ENCODE data around the gene ZNF738.
A peak's percentile ranks its signal among the peaks of the same experiment; 100 is the strongest.

DNA sequence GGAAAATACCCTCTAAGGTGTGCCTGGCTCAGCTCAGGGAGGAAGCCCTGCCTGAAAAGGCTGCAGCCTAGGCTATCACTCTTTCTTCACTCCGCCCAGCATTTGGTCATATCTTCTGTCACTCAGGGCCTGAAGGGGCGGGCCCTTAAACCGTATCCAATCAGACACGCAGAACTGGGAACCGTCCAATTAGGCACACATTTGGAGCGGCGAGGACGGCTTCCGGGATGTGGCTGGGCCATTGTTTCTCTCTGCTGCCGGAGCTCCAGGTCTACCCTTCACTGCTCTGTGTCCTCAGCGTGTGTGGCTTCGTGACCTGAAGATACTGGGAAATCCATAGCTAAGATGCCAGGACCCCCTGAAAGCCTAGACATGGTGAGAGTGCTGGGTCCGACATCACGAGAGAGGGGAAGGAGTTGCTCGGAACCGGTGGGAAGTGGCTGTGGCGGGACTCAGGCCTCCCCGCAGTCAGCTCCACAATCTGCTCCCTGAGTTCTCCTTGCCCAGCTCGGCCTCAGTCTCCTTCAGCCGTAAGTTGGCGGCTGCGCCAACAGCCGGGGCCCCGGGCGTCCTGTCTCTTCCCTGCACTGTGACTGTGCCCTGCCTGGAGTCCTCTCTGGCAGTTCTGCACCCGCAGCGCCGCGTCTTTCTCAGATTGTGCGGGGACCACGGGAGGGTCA is 38.2 kb downstream of the ZNF738 start, which contains the start of gene ZNF493:
- TF ChIP-seq, protein P1, sequence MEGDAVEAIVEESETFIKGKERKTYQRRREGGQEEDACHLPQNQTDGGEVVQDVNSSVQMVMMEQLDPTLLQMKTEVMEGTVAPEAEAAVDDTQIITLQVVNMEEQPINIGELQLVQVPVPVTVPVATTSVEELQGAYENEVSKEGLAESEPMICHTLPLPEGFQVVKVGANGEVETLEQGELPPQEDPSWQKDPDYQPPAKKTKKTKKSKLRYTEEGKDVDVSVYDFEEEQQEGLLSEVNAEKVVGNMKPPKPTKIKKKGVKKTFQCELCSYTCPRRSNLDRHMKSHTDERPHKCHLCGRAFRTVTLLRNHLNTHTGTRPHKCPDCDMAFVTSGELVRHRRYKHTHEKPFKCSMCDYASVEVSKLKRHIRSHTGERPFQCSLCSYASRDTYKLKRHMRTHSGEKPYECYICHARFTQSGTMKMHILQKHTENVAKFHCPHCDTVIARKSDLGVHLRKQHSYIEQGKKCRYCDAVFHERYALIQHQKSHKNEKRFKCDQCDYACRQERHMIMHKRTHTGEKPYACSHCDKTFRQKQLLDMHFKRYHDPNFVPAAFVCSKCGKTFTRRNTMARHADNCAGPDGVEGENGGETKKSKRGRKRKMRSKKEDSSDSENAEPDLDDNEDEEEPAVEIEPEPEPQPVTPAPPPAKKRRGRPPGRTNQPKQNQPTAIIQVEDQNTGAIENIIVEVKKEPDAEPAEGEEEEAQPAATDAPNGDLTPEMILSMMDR (IDR thresholded peaks at IDR 0.05; ENCODE audit: insufficient read depth, low read length), result no peak
- peak; percentile 79 for TF ChIP-seq POLR2AphosphoS5 (IDR thresholded peaks at IDR 0.05; ENCODE audit: low read depth)
- TF ChIP-seq, protein P2, sequence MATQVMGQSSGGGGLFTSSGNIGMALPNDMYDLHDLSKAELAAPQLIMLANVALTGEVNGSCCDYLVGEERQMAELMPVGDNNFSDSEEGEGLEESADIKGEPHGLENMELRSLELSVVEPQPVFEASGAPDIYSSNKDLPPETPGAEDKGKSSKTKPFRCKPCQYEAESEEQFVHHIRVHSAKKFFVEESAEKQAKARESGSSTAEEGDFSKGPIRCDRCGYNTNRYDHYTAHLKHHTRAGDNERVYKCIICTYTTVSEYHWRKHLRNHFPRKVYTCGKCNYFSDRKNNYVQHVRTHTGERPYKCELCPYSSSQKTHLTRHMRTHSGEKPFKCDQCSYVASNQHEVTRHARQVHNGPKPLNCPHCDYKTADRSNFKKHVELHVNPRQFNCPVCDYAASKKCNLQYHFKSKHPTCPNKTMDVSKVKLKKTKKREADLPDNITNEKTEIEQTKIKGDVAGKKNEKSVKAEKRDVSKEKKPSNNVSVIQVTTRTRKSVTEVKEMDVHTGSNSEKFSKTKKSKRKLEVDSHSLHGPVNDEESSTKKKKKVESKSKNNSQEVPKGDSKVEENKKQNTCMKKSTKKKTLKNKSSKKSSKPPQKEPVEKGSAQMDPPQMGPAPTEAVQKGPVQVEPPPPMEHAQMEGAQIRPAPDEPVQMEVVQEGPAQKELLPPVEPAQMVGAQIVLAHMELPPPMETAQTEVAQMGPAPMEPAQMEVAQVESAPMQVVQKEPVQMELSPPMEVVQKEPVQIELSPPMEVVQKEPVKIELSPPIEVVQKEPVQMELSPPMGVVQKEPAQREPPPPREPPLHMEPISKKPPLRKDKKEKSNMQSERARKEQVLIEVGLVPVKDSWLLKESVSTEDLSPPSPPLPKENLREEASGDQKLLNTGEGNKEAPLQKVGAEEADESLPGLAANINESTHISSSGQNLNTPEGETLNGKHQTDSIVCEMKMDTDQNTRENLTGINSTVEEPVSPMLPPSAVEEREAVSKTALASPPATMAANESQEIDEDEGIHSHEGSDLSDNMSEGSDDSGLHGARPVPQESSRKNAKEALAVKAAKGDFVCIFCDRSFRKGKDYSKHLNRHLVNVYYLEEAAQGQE (IDR thresholded peaks at IDR 0.05; ENCODE audit: insufficient replicate concordance, low read depth), result no peak

All from HL-60 (cell line).